Activated T-helper 2 cell treated with anti-CD3 and anti-CD28 coated beads, Interferon-gamma antibody, Interleukin-2, Interleukin-4, amounts not matched to agents 10 μg/mL and 5 μg/mL and 100 μg/mL, durations not matched to agents 14 hours and 24 hours and 36 hours (primary cell): Measurements from ENCODE around the gene TWNK. TPM values are rescaled to one million over a fixed set of nuclear protein-coding genes. Genes with fewer than 3 reads are reported as not detected.

Experiments
- total RNA-seq: library from RNA; stranded (reverse); gene quantifications from 2 replicates; pipeline ENCODE4 v1.2.3, GENCODE V29; 2022

TWNK gene
- total RNA-seq, 1 donor from 2014 or later, result 25.9 TPM

Other genes with a start within 250 kb of the TWNK start
- gene PAX2, start 242.0 kb upstream of the TWNK start, total RNA-seq, result 0.18 and 0.30 TPM in 2 replicates
- gene SLF2, start 74.6 kb upstream of the TWNK start, total RNA-seq, result 32.2 and 34.0 TPM in 2 replicates
- gene SEMA4G, start 18.0 kb upstream of the TWNK start, total RNA-seq, result 1.3 and 1.6 TPM in 2 replicates
- 62.7 TPM in 2 replicates for gene MRPL43, start within 50 bp of the TWNK start, total RNA-seq
- gene LZTS2, start 12.3 kb downstream of the TWNK start, total RNA-seq, result 19.2 and 22.2 TPM in 2 replicates
- 0.53 and 0.64 TPM in 2 replicates for gene PDZD7, start 43.6 kb downstream of the TWNK start, total RNA-seq
- 41.3 and 44.3 TPM in 2 replicates for gene SFXN3, start 43.7 kb downstream of the TWNK start, total RNA-seq
- gene KAZALD1, start 74.4 kb downstream of the TWNK start, total RNA-seq, result 0.55 and 0.67 TPM in 2 replicates
- not detected in 2 replicates for gene TLX1, start 143.8 kb downstream of the TWNK start, total RNA-seq
- gene LBX1, start 241.9 kb downstream of the TWNK start, total RNA-seq, result not detected in 2 replicates